NCI-H345 treated with DMSO at 0.1 percent for 48 hours (cell line): ENCODE measurements around the gene CNPY1.
A peak's percentile ranks its signal among the peaks of the same experiment; 100 is the strongest.
"Not testable (repeated sequence)": the region's sequence is repeated elsewhere in the genome, so short reads cannot be mapped to it uniquely, and the experiment has no call there.

Experiments used
- DNase-seq: peaks from one replicate; lab custom pipeline; 2025; ENCODE audit not compliant: unreplicated experiment; lab: John Stamatoyannopoulos, UW

Gene CNPY1

GRCh38 chr7:155534691-155535090, 11.7 kb downstream of the CNPY1 start:
- DNase-seq: no peak

- DNase-seq: peak; percentile 21
These were observed 12.3 kb downstream of the CNPY1 start for GRCh38 chr7:155533827-155534690.

- no peak for DNase-seq
These were observed 13.1 kb downstream of the CNPY1 start for GRCh38 chr7:155533120-155533826.

DNA sequence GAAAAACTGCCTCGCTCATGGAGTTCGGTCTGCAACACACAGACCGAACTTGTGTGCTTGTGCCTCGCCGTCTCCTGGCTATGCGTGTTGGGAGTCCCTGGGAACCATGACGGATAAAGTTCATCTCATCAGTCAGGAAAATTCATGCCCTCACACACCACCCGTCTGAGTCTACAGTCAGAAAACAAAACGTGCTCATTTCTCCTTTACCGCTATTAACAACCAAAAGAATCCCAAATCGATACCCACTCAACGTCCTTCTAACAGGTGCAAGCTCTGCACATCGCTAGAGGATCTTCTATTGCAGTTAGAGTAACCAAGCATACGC, 13.6 kb downstream of the CNPY1 start:
- DNase-seq: no peak

GRCh38 chr7:155531681-155532080, 14.7 kb downstream of the CNPY1 start:
- no peak for DNase-seq

DNA sequence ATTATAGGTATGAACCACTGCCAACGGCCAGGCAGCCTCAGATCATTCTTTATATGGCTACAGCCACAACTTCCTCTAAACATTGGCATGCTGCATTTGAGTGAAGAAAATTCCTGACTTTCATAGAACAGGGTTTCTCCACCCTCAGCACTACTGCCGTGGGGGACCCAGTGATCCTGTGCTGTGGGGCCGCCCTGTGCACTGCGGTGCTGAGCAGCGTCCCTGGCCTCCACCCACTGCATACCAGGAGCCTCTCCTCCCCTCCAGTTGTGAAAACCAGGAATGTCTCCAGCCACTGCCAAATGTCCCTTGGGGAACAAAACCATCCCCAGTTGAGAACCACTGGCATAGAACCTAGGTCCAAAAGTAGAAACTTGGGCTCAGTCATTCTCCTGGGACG, 15.8 kb downstream of the CNPY1 start:
- no peak for DNase-seq

DNA sequence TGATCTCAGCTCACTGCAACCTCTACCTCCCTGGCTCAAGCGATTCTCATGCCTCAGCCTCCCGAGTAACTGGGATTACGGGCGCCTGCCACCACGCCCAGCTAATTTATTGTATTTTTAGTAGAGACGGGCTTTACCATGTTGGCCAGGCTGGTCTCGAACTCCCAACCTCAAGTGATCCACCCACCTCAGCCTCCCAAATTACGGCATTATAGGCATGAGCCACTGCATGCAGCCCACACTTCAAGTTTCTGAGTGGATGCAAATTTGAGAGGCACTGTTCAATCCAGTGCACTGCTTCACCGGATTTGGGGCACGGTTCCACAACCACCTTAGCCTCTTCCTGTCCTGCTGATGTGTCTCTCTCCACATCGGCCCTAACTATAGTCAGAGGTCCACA, 16.5 kb downstream of the CNPY1 start:
- no peak for DNase-seq

DNA sequence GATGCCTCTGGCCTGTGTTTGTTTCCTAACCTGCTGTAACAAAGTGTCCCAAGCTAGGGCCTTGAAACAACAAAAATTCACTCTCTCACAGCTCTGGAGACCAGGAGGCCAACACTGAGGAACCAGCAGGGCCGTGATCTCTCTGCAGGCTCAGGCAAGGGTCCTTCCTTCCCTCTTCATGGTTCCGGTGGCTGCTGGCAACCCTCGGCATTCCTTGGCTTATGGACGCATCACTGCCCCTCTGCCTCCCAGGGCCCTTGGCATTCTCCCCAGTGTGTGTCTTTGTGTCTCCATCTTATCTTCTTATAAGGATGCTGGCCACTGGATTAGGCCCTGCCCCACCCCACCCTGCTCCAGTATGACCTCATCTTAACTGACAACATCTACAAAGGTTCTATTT, 17.0 kb downstream of the CNPY1 start:
- DNase-seq: no peak

GRCh38 chr7:155527664-155528063, 18.7 kb downstream of the CNPY1 start:
- no peak for DNase-seq

- DNase-seq: no peak
These were observed 20.1 kb downstream of the CNPY1 start for GRCh38 chr7:155526225-155526624.

DNA sequence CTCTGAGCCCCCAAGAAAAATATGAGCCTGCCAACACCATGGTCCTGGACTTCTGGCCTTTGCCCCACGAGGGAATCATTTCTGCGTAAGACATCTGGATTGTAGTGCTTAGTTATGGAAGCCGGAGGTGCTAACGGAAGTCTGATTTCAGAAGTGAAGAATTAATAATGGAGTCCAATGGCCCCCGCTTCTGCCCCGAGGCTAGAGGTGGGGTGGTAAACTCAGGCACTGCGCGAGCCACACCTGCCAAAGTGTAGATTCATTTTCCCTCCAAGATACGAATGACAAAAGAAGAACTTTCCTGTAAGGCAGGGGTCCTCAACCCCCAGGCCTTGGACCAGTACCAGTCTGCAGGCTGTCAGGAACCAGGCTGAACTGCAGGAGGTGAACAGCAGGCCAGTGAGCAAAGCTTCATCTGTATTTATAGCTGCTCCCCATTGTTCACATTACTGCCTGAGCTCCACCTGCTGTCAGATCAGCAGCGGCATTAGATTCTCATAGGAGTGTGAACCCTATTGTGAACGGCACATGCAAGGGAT, 22.3 kb downstream of the CNPY1 start:
- DNase-seq: no peak

DNA sequence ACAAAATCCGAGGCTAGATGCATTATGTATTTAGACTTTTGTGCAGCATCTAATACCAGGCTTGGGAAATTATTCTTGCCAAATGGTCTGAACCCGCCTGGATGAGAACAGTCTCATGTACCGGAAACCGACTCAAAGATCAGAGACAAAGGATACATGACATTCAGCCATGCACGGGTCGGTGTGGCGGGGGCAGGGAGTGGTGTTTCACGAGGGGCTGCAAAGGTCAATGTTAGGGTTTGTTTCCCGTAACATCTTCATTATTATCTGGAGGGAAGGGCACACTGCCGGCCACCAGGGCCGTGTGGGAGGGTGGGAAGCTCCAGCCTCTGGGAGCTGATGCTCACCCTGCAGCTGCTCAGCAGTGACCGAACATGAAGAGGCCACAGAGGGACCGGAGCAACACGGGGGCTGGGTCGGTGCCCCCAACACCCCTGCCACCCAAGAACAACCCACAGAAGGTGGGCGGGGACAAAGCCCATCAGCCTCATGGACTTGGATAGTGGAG, 23.1 kb downstream of the CNPY1 start:
- no peak for DNase-seq

- no peak for DNase-seq
These were observed 24.5 kb downstream of the CNPY1 start for GRCh38 chr7:155521743-155522398.

GRCh38 chr7:155521007-155521742, 25.2 kb downstream of the CNPY1 start:
- no peak for DNase-seq

DNA sequence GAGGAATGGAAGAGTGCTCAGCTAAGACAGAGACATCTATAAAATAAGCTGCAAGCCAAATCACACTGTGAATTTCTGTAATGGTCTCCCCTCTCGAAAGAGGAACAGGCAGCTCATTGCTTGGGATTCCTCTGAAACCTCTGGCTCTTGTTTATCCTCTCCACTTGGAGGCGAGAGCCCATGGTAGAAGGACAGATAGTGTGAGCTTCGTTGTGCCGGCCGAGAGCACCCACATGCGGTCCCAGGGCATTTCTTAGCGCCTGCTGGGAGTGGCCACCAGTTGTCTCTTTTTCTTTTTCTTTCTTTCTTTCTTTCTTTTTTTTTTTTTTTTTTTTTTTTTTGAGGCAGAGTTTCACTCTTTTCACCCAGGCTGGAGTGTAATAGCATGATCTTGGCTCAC, 26.2 kb downstream of the CNPY1 start:
- DNase-seq: no peak

DNA sequence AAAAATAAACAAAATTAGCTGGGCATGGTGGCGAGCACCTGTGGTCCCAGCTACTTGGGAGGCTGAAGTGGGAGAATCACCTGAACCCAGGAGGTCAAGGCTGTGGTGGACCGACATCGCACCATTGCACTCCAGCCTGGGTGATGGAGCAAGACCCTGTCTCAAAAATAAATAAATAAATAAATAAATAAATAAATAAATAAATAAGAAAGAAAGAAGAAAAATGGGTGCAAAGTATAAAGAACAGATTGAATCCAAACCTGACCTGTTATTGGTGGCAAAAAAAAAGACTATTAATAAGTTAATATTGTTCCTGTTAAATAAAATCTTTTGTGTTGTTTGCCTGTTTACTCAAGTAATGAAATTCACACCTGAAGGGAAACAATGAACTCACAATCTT, 27.0 kb downstream of the CNPY1 start:
- not testable (repeated sequence) for DNase-seq

- DNase-seq: no peak
These were observed 27.7 kb downstream of the CNPY1 start for GRCh38 chr7:155518633-155519032.

DNA sequence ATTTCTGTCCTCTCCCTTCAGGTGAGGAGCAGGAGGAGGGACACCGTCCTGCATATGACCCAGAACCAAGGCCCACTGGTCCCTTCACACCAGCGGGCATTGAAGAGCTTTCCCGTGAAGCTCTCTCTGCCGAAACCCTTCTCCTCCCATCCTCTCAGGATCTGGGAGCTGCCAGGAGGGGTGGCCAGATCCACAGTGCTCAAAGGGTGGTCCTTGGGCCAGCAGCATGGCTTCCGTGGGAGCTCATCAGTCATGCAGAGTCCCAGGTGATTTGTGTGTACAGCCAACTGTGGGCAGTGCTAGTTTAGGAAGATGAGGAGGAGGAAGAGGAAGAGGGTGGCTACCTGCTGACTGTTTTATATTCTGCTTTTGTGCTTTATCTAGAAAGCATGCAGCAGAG, 28.4 kb downstream of the CNPY1 start:
- no peak for DNase-seq

GRCh38 chr7:155517452-155517851, 28.9 kb downstream of the CNPY1 start:
- DNase-seq: no peak

DNA sequence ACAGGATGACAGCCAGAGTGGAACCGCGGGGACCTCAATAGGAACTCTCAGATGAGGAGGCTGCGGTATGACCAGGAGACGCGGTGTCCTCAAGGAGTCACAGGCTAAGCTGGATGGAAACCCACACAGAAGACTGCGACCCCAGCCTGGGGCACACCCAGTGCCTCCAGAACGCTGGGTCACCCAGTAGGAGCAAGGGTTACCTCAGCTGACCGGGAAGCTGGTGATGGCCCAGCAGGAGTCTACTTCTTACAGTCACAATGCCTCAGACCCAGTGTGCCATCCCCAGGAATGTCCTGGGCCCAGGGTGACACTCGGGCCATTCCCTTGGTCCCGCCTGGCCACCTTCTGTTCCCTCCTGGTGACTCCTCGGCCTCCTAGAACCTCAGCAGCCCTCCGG, 29.9 kb downstream of the CNPY1 start:
- no peak for DNase-seq

DNA sequence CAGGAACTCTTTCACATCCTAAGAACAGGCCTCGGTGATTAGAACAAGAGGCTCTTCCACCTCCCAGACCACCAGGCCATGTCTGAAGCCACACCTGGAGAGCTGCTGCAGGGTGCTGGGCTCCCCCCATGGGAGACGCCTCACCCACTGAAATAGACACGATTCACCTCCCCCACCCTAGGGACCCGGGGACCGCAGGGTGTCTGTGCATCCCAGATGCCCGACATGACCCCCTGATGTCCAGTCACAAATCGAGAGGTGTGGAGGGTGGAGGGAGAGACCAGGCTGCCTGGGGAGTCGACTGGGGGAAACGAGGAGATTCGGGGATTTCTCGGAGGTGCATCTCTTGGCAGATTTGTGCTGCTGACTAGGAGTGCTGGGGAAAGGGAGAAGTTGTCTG, 31.0 kb downstream of the CNPY1 start:
- DNase-seq: no peak
